Right renal pelvis (tissue), 4 donors: ENCODE data around the gene ENOX2. TPM values are rescaled to one million over a fixed set of nuclear protein-coding genes. Genes with fewer than 3 reads are reported as not detected.

Source experiments
- DNase-seq, 4 donors: peaks; one replicate each; pipeline ENCODE4 v3.0.0-alpha.2; 2013; ENCODE audit warnings: low read depth in 4 of 4, low spot score in 3 of 4, missing footprints in 1 of 4
- polyA plus RNA-seq, 4 donors: library from polyadenylated mRNA; unstranded; fragments of 120-200 nt; gene quantifications; one replicate each; pipeline ENCODE4 v1.2.1, GENCODE V29; 2013; ENCODE audit not compliant: insufficient read length in 4 of 4

Gene ENOX2
- polyA plus RNA-seq, 4 donors = 5.1 to 22.0 (median 19.9) TPM

- DNase-seq = no peak
Observed at GRCh38 chrX:130652824-130653578, 250.0 kb downstream of the ENOX2 start.

- no peak for DNase-seq
Observed at GRCh38 chrX:130649738-130650137, 253.3 kb downstream of the ENOX2 start.

GRCh38 chrX:130647468-130647867 lies 255.5 kb downstream of the ENOX2 start:
- DNase-seq = no peak

- no peak for DNase-seq
Observed at GRCh38 chrX:130645955-130646583, 256.9 kb downstream of the ENOX2 start.

GRCh38 chrX:130637591-130637990 lies 265.4 kb downstream of the ENOX2 start:
- DNase-seq = no peak

- no peak for DNase-seq
Observed at GRCh38 chrX:130636277-130636676, 266.7 kb downstream of the ENOX2 start.

GRCh38 chrX:130631011-130631410 lies 272.0 kb downstream of the ENOX2 start:
- DNase-seq = no peak

- DNase-seq = no peak
Observed at GRCh38 chrX:130628516-130628915, 274.5 kb downstream of the ENOX2 start.

GRCh38 chrX:130626521-130626920 lies 276.5 kb downstream of the ENOX2 start:
- no peak for DNase-seq

GRCh38 chrX:130625386-130625785 lies 277.6 kb downstream of the ENOX2 start:
- DNase-seq = peak in 1 of 4 donors; percentile 31

- no peak for DNase-seq
Observed at GRCh38 chrX:130623518-130623917, 279.5 kb downstream of the ENOX2 start.

GRCh38 chrX:130615941-130616340 lies 287.1 kb downstream of the ENOX2 start:
- DNase-seq = no peak

- no peak for DNase-seq
Observed at GRCh38 chrX:130607431-130607830, 295.6 kb downstream of the ENOX2 start.

- no peak for DNase-seq
Observed at GRCh38 chrX:130606425-130606824, 296.6 kb downstream of the ENOX2 start.

- DNase-seq = no peak
Observed at GRCh38 chrX:130604882-130605281, 298.1 kb downstream of the ENOX2 start.

- DNase-seq = no peak
Observed at GRCh38 chrX:130594453-130594916, 308.5 kb downstream of the ENOX2 start.

- no peak for DNase-seq
Observed at GRCh38 chrX:130593911-130594310, 309.1 kb downstream of the ENOX2 start.

- no peak for DNase-seq
Observed at GRCh38 chrX:130592204-130592603, 310.8 kb downstream of the ENOX2 start.

- no peak for DNase-seq
Observed at GRCh38 chrX:130578906-130579305, 324.1 kb downstream of the ENOX2 start.

GRCh38 chrX:130577431-130577830 lies 325.6 kb downstream of the ENOX2 start:
- DNase-seq = no peak

GRCh38 chrX:130575831-130576389 lies 327.1 kb downstream of the ENOX2 start:
- DNase-seq = peak in 1 of 4 donors; percentile 10
